Muscle layer of duodenum (tissue), 2 donors: ENCODE data around the gene RBCK1.

ENCODE experiments used
- H3K27ac ChIP-seq: one replicate; pipeline ENCODE4 v1.7.0; 2013; ENCODE audit warnings: mild to moderate bottlenecking, low read length
- H3K27me3 ChIP-seq: one replicate; pipeline ENCODE4 v1.7.0; 2013; ENCODE audit warnings: low read depth, mild to moderate bottlenecking, control low read depth, low read length
- H3K36me3 ChIP-seq, 2 donors: one replicate each; pipeline ENCODE4 v1.7.0; 2013; ENCODE audit warnings: low read length in 2 of 2, control low read depth in 1 of 2, mild to moderate bottlenecking in 1 of 2; ENCODE audit not compliant: insufficient read depth in 2 of 2, control insufficient read depth in 1 of 2
- H3K4me1 ChIP-seq, 2 donors: one replicate each; pipeline ENCODE4 v1.7.0; 2013; ENCODE audit warnings: low read length in 2 of 2, mild to moderate bottlenecking in 2 of 2, control low read depth in 1 of 2, moderate library complexity in 1 of 2; ENCODE audit not compliant: insufficient read depth in 2 of 2, control insufficient read depth in 1 of 2
- H3K4me3 ChIP-seq, 2 donors: one replicate each; pipeline ENCODE4 v1.7.0; 2013; ENCODE audit warnings: low read length in 2 of 2, low read depth in 1 of 2, mild to moderate bottlenecking in 1 of 2
- H3K9me3 ChIP-seq, 2 donors: one replicate each; pipeline ENCODE4 v1.7.0; 2013; ENCODE audit warnings: low read length in 2 of 2, control low read depth in 1 of 2, mild to moderate bottlenecking in 1 of 2; ENCODE audit not compliant: control insufficient read depth in 1 of 2
- donor health status: healthy.

RBCK1 gene

DNA sequence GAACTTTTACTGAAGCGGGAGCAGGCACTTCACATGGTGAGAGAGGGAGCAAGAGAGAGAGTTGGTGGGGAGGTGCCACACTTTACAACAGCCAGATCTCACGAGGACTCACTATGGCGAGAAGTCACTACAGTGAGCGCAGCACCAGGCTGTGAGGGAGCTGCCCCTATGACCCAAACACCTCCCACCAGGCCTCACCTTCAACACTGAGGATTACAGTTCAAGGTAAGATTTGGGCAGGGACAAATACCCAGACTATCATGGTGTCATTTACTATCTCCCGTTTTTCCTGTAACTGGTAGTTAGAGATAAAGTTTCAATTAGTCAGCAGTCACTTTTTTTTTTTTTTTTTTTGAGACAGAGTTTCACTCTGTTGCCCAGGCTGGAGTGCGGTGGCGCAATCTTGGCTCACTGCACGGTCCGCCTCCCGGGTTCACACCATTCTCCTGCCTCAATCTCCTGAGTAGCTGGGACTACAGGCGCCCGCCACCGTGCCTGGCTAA is 7.8 kb downstream of the RBCK1 start:
- H3K27ac ChIP-seq, result no peak overlapping the region
- H3K9me3 ChIP-seq, result no peaks in the 10 kb centered on the region
- H3K4me1 ChIP-seq, result no peaks in the 10 kb centered on the region
- H3K4me3 ChIP-seq, result no peak overlapping the region
- H3K36me3 ChIP-seq, result peaks cover 6 to 32% of the 10 kb centered on the region in 2 donors
- H3K27me3 ChIP-seq, result no peaks in the 10 kb centered on the region

DNA sequence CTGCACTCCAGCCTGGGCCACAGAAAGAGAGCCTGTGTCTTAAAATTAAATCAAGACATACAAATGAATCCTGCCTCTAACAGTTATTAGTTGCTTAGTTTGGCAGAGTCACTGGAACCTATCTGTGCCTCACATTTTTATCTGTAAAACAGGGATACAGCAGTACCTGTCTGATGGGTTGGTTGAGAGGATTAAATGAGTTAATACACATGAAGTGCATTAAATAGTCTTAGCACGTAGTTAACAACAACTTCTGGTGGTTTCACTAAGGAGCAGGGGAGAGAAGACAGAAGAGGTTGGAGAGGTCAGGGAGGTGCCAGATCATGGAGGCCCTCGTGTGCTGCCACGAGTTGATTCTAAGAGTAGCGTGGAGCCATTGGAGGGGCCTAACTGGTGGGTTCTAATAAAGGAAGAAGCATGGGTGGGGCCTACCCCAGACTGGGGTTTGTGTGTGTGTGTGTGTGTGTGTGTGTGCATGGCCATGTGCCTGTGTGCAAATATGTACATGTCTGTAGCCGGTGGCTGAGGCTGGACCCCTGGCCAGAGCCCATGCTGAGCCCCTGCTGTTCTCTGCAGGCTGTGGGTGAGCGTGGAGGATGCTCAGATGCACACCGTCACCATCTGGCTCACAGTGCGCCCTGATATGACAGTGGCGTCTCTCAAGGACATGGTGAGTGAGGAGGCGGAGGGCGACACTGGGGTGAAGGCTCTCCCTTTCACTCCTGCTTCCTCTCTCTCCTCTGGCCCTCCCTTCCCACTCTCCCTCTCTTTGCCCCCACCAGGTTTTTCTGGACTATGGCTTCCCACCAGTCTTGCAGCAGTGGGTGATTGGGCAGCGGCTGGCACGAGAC is 9.1 kb downstream of the RBCK1 start:
- Histone ChIP-seq H3K4me1 (no peaks in the 10 kb centered on the region), H3K36me3 (peaks cover 18 to 45% of the 10 kb centered on the region in 2 donors), H3K27ac (no peak overlapping the region), H3K27me3 (no peaks in the 10 kb centered on the region), H3K9me3 (no peaks in the 10 kb centered on the region), H3K4me3 (no peak overlapping the region)

DNA sequence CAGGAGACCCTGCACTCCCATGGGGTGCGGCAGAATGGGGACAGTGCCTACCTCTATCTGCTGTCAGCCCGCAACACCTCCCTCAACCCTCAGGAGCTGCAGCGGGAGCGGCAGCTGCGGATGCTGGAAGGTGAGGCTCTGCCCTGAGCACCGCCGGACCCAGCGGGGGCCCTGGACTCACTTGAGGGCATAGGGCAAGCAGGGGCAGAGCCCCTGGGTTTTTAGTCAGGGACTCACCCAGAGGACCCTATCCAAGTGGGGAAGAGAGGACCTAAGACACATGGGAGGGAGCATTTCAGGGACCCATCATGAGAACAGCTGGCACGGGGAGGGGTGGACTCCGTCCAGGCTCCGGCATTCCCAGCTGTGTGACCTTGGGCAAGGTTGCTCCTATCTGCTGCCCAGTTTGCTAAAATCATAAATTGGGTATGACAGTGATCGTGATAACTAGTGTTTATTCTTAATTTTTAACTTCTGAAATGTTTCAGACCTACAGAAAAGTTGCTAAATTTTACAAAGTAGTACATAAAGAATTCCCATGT is 9.8 kb downstream of the RBCK1 start:
- no peaks in the 10 kb centered on the region for H3K9me3 ChIP-seq
- H3K27me3 ChIP-seq, result no peaks in the 10 kb centered on the region
- H3K27ac ChIP-seq, result no peak overlapping the region
- no peak overlapping the region for H3K4me3 ChIP-seq
- peaks cover 24 to 52% of the 10 kb centered on the region in 2 donors for H3K36me3 ChIP-seq
- H3K4me1 ChIP-seq, result no peaks in the 10 kb centered on the region

DNA sequence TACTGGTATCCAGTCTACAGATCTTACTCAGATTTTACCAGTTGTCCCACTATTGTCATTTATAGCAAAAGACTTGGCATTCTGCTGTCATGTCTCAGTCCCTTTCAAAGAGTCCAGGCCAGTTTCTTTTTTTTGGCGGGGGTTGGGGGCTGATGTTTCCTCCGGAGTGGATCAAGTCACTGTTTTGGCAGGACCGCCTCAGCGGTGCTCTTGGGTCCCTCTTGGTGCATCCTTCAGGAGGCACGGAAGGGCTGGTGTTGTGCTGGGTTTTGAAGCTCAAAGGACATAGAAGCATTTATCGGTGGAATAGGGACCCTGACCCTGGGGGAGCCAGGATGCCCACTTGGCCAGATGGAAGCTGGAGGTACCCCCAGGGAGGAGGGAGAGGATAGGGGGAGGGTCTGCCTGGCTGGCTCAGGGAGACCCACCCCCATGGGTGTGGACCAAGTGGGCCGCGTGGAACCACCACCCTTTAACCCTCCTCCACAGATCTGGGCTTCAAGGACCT is 10.8 kb downstream of the RBCK1 start:
- Histone ChIP-seq H3K27ac (no peak overlapping the region), H3K36me3 (peaks cover 20 to 58% of the 10 kb centered on the region in 2 donors), H3K4me1 (no peaks in the 10 kb centered on the region), H3K9me3 (no peaks in the 10 kb centered on the region), H3K27me3 (no peaks in the 10 kb centered on the region), H3K4me3 (no peak overlapping the region)

DNA sequence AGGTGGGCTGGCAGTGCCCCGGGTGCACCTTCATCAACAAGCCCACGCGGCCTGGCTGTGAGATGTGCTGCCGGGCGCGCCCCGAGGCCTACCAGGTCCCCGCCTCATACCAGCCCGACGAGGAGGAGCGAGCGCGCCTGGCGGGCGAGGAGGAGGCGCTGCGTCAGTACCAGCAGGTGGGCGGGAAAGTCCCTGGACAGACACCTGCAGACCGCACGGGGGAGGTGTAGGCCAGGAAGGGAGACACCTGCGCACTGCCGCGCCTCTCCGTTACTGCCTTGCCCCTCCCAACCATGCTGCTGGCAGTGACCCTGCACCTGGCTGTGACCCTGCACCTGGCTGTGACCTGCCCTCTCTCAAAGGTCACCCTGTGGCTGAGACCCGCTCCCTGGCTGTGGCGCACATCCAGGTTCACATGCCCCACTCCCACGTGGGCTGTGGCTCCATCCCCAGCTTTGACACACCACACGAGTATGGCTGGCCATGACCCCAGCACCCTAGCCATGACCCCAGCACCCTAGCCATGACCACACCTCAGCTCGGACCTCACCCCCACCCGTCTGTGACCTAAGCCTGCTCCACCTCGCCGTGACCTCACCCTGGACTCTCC is 11.6 kb downstream of the RBCK1 start:
- Histone ChIP-seq H3K27ac (no peak overlapping the region), H3K4me3 (no peak overlapping the region), H3K36me3 (peaks cover 24 to 61% of the 10 kb centered on the region in 2 donors), H3K27me3 (no peaks in the 10 kb centered on the region), H3K4me1 (no peaks in the 10 kb centered on the region), H3K9me3 (no peaks in the 10 kb centered on the region)

DNA sequence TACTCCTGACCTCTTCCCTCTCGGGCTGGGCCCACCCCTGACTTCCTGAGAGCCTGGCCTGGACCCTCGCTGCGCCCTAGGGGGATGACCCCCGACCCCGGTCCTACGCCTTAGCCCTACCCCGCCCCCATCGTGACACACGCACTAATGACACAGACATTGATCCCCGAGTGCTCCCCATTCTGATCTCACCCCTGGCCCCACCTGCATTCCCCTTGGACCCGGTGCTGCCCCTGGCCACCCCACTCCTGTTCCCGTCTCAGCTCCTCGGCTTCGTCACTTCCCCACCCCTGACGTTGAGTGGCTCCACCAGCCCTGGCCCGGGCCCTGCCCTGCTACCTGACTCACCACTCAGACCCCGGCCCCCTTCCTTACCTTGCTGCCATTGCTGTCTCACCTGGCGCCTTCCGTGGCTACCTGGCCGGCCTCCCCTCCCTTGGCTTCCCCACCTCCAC is 12.1 kb downstream of the RBCK1 start:
- Histone ChIP-seq H3K4me3 (no peak overlapping the region), H3K4me1 (no peaks in the 10 kb centered on the region), H3K27ac (no peak overlapping the region), H3K9me3 (no peaks in the 10 kb centered on the region), H3K27me3 (no peaks in the 10 kb centered on the region), H3K36me3 (peaks cover 25 to 63% of the 10 kb centered on the region in 2 donors)

DNA sequence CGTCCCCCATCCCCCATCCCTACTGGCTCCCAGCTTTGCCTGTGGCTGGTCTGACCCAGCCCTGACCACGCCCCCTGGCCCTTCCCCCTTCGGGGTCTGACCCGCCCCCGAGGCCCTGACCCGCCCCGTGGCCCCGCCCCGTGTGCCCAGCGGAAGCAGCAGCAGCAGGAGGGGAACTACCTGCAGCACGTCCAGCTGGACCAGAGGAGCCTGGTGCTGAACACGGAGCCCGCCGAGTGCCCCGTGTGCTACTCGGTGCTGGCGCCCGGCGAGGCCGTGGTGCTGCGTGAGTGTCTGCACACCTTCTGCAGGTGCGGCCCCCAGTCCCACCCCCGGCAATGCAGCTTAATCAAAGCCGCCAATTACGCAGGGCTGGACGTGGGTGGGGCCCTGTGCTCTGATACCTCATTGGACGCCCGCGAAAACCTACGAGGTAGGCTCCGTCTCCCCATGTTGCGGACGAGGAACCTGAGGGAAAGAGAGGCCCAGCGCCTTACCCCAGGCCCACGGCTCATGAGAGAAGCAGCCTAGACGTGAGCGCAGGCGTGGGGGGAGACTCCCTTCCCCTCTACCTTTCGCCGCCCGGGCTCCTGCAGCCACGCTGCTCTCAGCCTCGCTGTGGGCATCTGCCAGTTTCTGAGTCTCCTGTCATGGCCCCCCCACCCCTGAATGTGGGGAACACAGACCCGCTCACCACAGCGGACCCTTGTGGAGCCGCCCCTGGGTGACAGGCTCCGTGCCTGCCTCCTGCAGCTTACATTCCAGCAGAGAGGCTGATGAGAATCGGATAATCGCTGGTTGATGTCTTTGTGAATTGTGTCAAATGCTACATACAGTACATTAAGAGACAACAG is 12.8 kb downstream of the RBCK1 start:
- peaks cover 27 to 67% of the 10 kb centered on the region in 2 donors for H3K36me3 ChIP-seq
- H3K9me3 ChIP-seq, result no peaks in the 10 kb centered on the region
- no peak overlapping the region for H3K27ac ChIP-seq

DNA sequence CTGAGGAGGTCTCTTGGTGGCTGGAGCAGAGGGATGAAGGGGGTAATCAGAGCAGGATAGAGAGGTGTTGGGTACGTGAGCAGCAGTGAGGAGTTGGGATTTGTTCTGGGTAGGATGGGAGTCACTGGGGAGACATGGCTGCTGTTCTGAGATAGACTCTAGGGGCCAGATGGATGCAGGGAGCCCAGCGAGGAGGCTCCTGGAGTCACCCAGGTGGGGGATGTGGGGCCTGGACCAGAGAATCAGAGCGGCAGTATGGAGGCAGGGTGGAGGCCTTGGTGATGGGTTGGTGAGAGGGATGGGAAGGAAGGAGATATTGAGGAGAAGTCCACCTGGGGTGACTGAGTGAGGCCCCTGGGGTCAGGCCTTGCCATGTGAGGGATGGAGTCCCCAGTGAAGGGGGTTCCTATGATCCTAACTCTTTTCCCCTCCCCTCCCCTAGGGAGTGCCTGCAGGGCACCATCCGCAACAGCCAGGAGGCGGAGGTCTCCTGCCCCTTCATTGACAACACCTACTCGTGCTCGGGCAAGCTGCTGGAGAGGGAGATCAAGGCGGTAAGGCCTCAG is 13.7 kb downstream of the RBCK1 start:
- H3K36me3 ChIP-seq, result peaks cover 31 to 72% of the 10 kb centered on the region in 2 donors
- no peaks in the 10 kb centered on the region for H3K4me1 ChIP-seq

More for the DNA sequence above, 12.8 kb downstream of the RBCK1 start:
- Histone ChIP-seq H3K4me1 (no peaks in the 10 kb centered on the region), H3K27me3 (no peaks in the 10 kb centered on the region), H3K4me3 (no peak overlapping the region)

DNA sequence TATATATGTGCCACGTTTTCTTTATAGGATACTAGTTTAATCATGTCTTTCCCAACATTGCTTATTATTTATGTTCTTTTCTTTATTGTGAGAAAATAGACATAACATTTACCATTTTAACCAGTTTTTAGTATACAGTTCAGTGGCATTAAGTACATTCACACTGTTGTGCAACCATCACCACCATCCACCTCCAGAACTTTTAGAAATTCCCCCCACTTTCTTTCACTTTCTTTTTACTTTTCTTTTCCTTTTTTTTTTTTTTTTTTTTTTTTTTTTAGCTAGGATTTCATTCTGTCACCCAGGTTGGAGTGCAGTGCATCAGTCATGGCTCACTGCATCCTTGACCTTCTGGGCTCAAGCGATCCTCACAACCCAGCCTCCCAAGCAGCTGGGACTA is 18.5 kb downstream of the RBCK1 start:
- Histone ChIP-seq H3K9me3 (no peaks in the 10 kb centered on the region), H3K4me1 (no peaks in the 10 kb centered on the region), H3K36me3 (peaks cover 44 to 80% of the 10 kb centered on the region in 2 donors), H3K27ac (no peak overlapping the region), H3K4me3 (no peak overlapping the region), H3K27me3 (no peaks in the 10 kb centered on the region)

More for the DNA sequence above, 13.7 kb downstream of the RBCK1 start:
- Histone ChIP-seq H3K27ac (no peak overlapping the region), H3K4me3 (no peak overlapping the region), H3K9me3 (no peaks in the 10 kb centered on the region), H3K27me3 (no peaks in the 10 kb centered on the region)

DNA sequence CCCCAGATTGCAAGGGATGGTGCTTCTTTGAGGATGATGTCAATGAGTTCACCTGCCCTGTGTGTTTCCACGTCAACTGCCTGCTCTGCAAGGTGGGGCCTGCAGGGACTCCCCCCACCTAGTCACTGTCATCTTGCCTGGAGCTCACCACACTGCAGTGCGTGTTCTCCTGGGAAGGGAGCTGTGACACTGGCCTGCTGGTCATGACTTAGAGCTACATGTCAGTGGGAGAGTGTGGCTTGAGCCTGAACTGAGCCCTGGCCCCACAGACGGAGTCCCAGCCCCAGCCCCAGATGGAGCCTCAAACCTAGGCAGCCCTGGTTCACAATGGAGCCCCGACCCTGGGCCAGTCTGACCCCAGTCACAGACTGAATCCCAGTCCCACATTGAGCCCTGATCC is 19.3 kb downstream of the RBCK1 start:
- Histone ChIP-seq H3K4me1 (no peaks in the 10 kb centered on the region), H3K9me3 (no peaks in the 10 kb centered on the region), H3K27ac (no peak overlapping the region), H3K36me3 (peaks cover 37 to 80% of the 10 kb centered on the region in 2 donors), H3K27me3 (no peaks in the 10 kb centered on the region), H3K4me3 (no peak overlapping the region)
